ENCODE results near the gene OR5AU1.
"Not testable (repeated sequence)": the region's sequence is repeated elsewhere in the genome, so short reads cannot be mapped to it uniquely, and the experiment has no call there.

Gene OR5AU1

GRCh38 chr14:21182166-21182565 lies 26.3 kb upstream of the OR5AU1 start:
- no peak overlapping the region for H3K4me3 ChIP-seq (replicated peaks; ENCODE audit: low read depth, low read length)
- no peak for TF ChIP-seq CTCF (IDR thresholded peaks at IDR 0.05; ENCODE audit: low read depth, low read length, missing control alignments)
- DNase-seq (ENCODE audit: extremely low read depth, low read depth): no peak

- DNase-seq (ENCODE audit: extremely low read depth, low read depth): no peak
- no peak for TF ChIP-seq CTCF (IDR thresholded peaks at IDR 0.05; ENCODE audit: low read depth, low read length, missing control alignments)
Measured at GRCh38 chr14:21171128-21171527, 15.3 kb upstream of the OR5AU1 start.

GRCh38 chr14:21169573-21169972 lies 13.7 kb upstream of the OR5AU1 start:
- DNase-seq (ENCODE audit: extremely low read depth, low read depth): no peak
- no peak overlapping the region for H3K4me3 ChIP-seq (replicated peaks; ENCODE audit: low read depth, low read length)

More at GRCh38 chr14:21171128-21171527, 15.3 kb upstream of the OR5AU1 start:
- H3K4me3 ChIP-seq (replicated peaks; ENCODE audit: low read depth, low read length): no peak overlapping the region

GRCh38 chr14:21168055-21168454 lies 12.2 kb upstream of the OR5AU1 start:
- no peak for TF ChIP-seq CTCF (IDR thresholded peaks at IDR 0.05; ENCODE audit: low read depth, low read length, missing control alignments)
- no peak for DNase-seq (ENCODE audit: extremely low read depth, low read depth)
- H3K4me3 ChIP-seq (replicated peaks; ENCODE audit: low read depth, low read length): no peak overlapping the region

More at GRCh38 chr14:21169573-21169972, 13.7 kb upstream of the OR5AU1 start:
- TF ChIP-seq CTCF (IDR thresholded peaks at IDR 0.05; ENCODE audit: low read depth, low read length, missing control alignments): no peak

- not testable (repeated sequence) for DNase-seq (ENCODE audit: extremely low read depth, low read depth); H3K4me3 ChIP-seq (replicated peaks; ENCODE audit: low read depth, low read length)
Measured at GRCh38 chr14:21165670-21166069, 9.8 kb upstream of the OR5AU1 start.

- H3K4me3 ChIP-seq (replicated peaks; ENCODE audit: low read depth, low read length); DNase-seq (ENCODE audit: extremely low read depth, low read depth): not testable (repeated sequence)
Measured at GRCh38 chr14:21165002-21165605, 9.2 kb upstream of the OR5AU1 start.

GRCh38 chr14:21163871-21164291 lies 8.0 kb upstream of the OR5AU1 start:
- H3K4me3 ChIP-seq (replicated peaks; ENCODE audit: low read depth, low read length): no peak overlapping the region
- no peak for DNase-seq (ENCODE audit: extremely low read depth, low read depth)
- no peak for TF ChIP-seq CTCF (IDR thresholded peaks at IDR 0.05; ENCODE audit: low read depth, low read length, missing control alignments)

- no peak for TF ChIP-seq CTCF (IDR thresholded peaks at IDR 0.05; ENCODE audit: low read depth, low read length, missing control alignments)
- H3K4me3 ChIP-seq (replicated peaks; ENCODE audit: low read depth, low read length): no peak overlapping the region
- no peak for DNase-seq (ENCODE audit: extremely low read depth, low read depth)
Measured at GRCh38 chr14:21162081-21162480, 6.2 kb upstream of the OR5AU1 start.

Data from HFF-Myc (cell line).